Fibroblast of the aortic adventitia (primary cell): ENCODE results near the gene INTS15. TPM values are rescaled to one million over a fixed set of nuclear protein-coding genes. Genes with fewer than 3 reads are reported as not detected.

ENCODE experiments used
- DNase-seq: peaks from one replicate; pipeline ENCODE4 v3.0.0-alpha.2; 2010; ENCODE audit warnings: low read depth
- H3K4me3 ChIP-seq: 2 replicates; pipeline ENCODE4 v1.5.1; 2011; ENCODE audit warnings: low read depth, mild to moderate bottlenecking, control low read depth, low read length, moderate library complexity
- total RNA-seq: library from RNA; depleted of rRNA; stranded (reverse); fragments of >200 nt; gene quantifications from 2 replicates; pipeline ENCODE4 v1.2.3, GENCODE V29; 2012; ENCODE audit warnings: low replicate concordance
- TF ChIP-seq, protein P1 (sequence below): IDR thresholded peaks from 2 replicates; pipeline ENCODE4 v1.5.1; 2011; ENCODE audit warnings: mild to moderate bottlenecking, low read length, control low read depth, inconsistent platforms; ENCODE audit not compliant: insufficient read depth

Gene INTS15
- total RNA-seq, 1 donor, result 10.8 TPM

GRCh38 chr7:6654842-6655610, 65.2 kb downstream of the INTS15 start:
- no peak for DNase-seq
- no peak overlapping the region for H3K4me3 ChIP-seq
- TF ChIP-seq, protein P1, sequence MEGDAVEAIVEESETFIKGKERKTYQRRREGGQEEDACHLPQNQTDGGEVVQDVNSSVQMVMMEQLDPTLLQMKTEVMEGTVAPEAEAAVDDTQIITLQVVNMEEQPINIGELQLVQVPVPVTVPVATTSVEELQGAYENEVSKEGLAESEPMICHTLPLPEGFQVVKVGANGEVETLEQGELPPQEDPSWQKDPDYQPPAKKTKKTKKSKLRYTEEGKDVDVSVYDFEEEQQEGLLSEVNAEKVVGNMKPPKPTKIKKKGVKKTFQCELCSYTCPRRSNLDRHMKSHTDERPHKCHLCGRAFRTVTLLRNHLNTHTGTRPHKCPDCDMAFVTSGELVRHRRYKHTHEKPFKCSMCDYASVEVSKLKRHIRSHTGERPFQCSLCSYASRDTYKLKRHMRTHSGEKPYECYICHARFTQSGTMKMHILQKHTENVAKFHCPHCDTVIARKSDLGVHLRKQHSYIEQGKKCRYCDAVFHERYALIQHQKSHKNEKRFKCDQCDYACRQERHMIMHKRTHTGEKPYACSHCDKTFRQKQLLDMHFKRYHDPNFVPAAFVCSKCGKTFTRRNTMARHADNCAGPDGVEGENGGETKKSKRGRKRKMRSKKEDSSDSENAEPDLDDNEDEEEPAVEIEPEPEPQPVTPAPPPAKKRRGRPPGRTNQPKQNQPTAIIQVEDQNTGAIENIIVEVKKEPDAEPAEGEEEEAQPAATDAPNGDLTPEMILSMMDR, result no peak

- no peak overlapping the region for H3K4me3 ChIP-seq
- TF ChIP-seq, protein P1, result no peak
- DNase-seq, result no peak
Observed at GRCh38 chr7:6655636-6656385, 66.0 kb downstream of the INTS15 start.

DNA sequence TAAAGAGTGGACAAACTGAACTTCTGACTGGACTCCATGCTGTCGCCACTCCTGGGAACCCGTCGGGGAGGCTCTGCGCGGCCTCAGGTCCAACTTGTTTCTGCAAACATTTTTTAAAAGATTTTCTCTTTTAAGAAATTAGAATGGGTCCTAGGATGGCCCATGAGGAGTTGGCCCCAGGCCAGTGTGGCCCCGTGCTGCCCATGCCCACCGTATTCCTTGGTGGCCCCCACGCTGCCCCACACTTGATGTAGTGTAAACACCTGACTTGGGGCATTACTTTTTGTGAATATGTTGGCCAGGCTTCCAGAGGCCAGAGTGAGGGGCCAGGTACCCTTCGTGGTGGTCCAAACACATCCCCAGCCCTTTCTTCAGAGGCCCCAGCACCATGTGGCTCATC, 66.6 kb downstream of the INTS15 start:
- no peak for DNase-seq
- TF ChIP-seq, protein P1, result no peak
- no peak overlapping the region for H3K4me3 ChIP-seq

Other genes starting within 250 kb of the INTS15 start
- gene FAM220A, start 241.1 kb upstream of the INTS15 start, total RNA-seq, result 21.8 and 22.2 TPM in 2 replicates
- gene RAC1, start 215.5 kb upstream of the INTS15 start, total RNA-seq, result 71.3 and 97.5 TPM in 2 replicates
- gene DAGLB, start 142.1 kb upstream of the INTS15 start, total RNA-seq, result 21.4 and 38.3 TPM in 2 replicates
- 57.0 and 434 TPM in 2 replicates for gene KDELR2, start 105.9 kb upstream of the INTS15 start, total RNA-seq
- gene GRID2IP, start 38.6 kb upstream of the INTS15 start, total RNA-seq, result not detected in 2 replicates
- 51.2 and 63.8 TPM in 2 replicates for gene ZDHHC4, start 12.6 kb upstream of the INTS15 start, total RNA-seq
- gene ZNF853, start 25.6 kb downstream of the INTS15 start, total RNA-seq, result 0.54 and 1.6 TPM in 2 replicates
- 9.9 and 21.0 TPM in 2 replicates for gene ZNF316, start 47.3 kb downstream of the INTS15 start, total RNA-seq
- 16.9 and 36.9 TPM in 2 replicates for gene ZNF12, start 116.9 kb downstream of the INTS15 start, total RNA-seq
- not detected in 2 replicates for gene RSPH10B2, start 164.1 kb downstream of the INTS15 start, total RNA-seq
- 45.6 and 114 TPM in 2 replicates for gene CCZ1B, start 236.3 kb downstream of the INTS15 start, total RNA-seq